BLaER1 treated with 17β-estradiol and CSF1 and Interleukin-3, amounts not matched to agents 10 nM and 100 nM (cell line): ENCODE measurements around the gene DDX42.

Experiments used
- H3K27ac ChIP-seq, 11 experiments: shearing (Covaris generic); formaldehyde crosslinking; 2 replicates each; pipeline ENCODE4 v1.8.1; 2022
- H3K27me3 ChIP-seq, 11 experiments: shearing (Covaris generic); formaldehyde crosslinking; 2 replicates each; pipeline ENCODE4 v1.8.1; 2022
- H3K36me3 ChIP-seq, 11 experiments: shearing (Covaris generic); formaldehyde crosslinking; 2 replicates each; pipeline ENCODE4 v1.8.1; 2022
- H3K4me1 ChIP-seq, 10 experiments: shearing (Covaris generic); formaldehyde crosslinking; 2 replicates each; pipeline ENCODE4 v1.8.1; 2022
- H3K4me2 ChIP-seq, 11 experiments: shearing (Covaris generic); formaldehyde crosslinking; 2 replicates each; pipeline ENCODE4 v1.8.1; 2022
- H3K4me3 ChIP-seq, 10 experiments: shearing (Covaris generic); formaldehyde crosslinking; 2 replicates each; pipeline ENCODE4 v1.8.1; 2022
- H3K9ac ChIP-seq, 11 experiments: shearing (Covaris generic); formaldehyde crosslinking; 2 replicates each; pipeline ENCODE4 v1.8.1; 2022
- H3K9me3 ChIP-seq, 11 experiments: shearing (Covaris generic); formaldehyde crosslinking; replicated peaks in 1 of 11; 2 replicates each; pipeline ENCODE4 v1.8.1; 2022
- H4K20me1 ChIP-seq, 11 experiments: shearing (Covaris generic); formaldehyde crosslinking; 2 replicates each; pipeline ENCODE4 v1.8.1; 2022
- Cebpa-rat ChIP-seq, 11 experiments: shearing (Covaris generic); IDR thresholded peaks; 2 replicates each; pipeline ENCODE4 v1.8.1; 2022

The DDX42 gene

DNA sequence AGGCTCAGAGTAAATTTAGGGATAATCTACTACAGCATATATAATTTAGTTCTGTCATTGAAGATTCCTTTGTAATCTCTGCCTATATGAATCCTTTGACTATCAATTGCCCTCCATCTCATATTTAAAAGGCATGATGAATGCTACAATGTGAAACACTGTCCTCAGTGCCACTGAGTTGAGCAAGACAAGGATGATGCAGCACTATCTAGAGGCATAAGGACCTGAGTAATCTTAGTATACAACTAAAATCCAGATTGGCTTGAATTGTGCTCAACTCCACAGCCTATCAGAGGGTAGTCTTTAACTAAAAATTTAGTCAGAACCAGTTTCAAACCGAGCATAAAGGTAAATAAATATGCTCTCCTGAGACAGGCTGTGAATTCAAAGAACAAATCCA is 20.8 kb upstream of the DDX42 start:
- Histone ChIP-seq H3K4me2 (peak overlapping the region in 3 of 11 experiments; percentile 30 to 78 (median 35); a peak in 5 of 22 replicates), H3K36me3 (peaks cover 80 to 100% (median 96%) of the 10 kb centered on the region in 11 experiments), H3K9ac (peak overlapping the region in 2 of 11 experiments; percentile 19 to 28; a peak in 1 of 22 replicates), H3K9me3 (no peaks in the 10 kb centered on the region), H3K27me3 (no peaks in the 10 kb centered on the region), H3K27ac (peak overlapping the region in 5 of 11 experiments; percentile 13 to 71 (median 42); a peak in 7 of 22 replicates), H3K4me3 (no peak overlapping the region), H4K20me1 (0 out of 22 replicates have a peak, but pooled peaks cover 0 to 10% (median 0%) of the 10 kb centered on the region in 11 experiments), H3K4me1 (peaks cover 11 to 47% (median 28%) of the 10 kb centered on the region in 10 experiments)
- no peak for TF ChIP-seq Cebpa-rat (IDR thresholded peaks at IDR 0.05)

DNA sequence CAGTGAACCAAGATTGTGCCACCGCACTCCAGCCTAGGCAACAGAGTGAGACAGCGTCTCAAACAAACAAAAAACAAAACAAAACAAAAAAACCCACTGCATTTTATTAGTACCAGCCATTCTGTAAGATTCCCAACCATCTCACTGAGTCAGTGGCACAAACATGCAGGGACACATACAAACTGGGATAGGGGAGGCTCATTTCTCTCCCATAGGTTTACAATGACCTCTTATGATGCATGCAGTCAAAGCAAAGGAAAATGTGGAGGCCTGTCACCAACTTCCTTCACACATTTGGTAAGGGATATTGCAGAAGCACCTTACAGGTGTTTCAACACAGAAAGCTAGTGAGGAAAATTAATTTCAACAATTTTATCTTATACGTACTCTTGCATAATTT is 19.9 kb upstream of the DDX42 start:
- no peaks in the 10 kb centered on the region for H3K27me3 ChIP-seq
- H3K4me3 ChIP-seq, result no peak overlapping the region
- peak overlapping the region in 2 of 11 experiments; percentile 35 to 78; a peak in 3 of 22 replicates for H3K4me2 ChIP-seq
- 0 out of 22 replicates have a peak, but pooled peaks cover 0 to 9% (median 0%) of the 10 kb centered on the region in 11 experiments for H4K20me1 ChIP-seq
- peaks cover 84 to 100% (median 96%) of the 10 kb centered on the region in 11 experiments for H3K36me3 ChIP-seq
- TF ChIP-seq Cebpa-rat (IDR thresholded peaks at IDR 0.05), result no peak
- H3K27ac ChIP-seq, result peak overlapping the region in 1 of 11 experiments; percentile 25; a peak in 1 of 22 replicates
- H3K9ac ChIP-seq, result no peak overlapping the region
- no peaks in the 10 kb centered on the region for H3K9me3 ChIP-seq
- peaks cover 11 to 48% (median 28%) of the 10 kb centered on the region in 10 experiments for H3K4me1 ChIP-seq

GRCh38 chr17:63758428-63758827 is 15.5 kb upstream of the DDX42 start:
- Histone ChIP-seq H3K27me3 (no peaks in the 10 kb centered on the region), H3K4me1 (peaks cover 30 to 57% (median 39%) of the 10 kb centered on the region in 10 experiments), H4K20me1 (peaks cover 0 to 41% (median 5%) of the 10 kb centered on the region in 11 experiments; a peak in 7 of 22 replicates), H3K9ac (no peak overlapping the region; a peak in 1 of 22 replicates), H3K9me3 (no peaks in the 10 kb centered on the region), H3K27ac (no peak overlapping the region), H3K4me3 (no peak overlapping the region), H3K36me3 (peaks cover 75 to 94% (median 87%) of the 10 kb centered on the region in 11 experiments), H3K4me2 (peak overlapping the region in 1 of 11 experiments; percentile 62; a peak in 1 of 22 replicates)
- TF ChIP-seq Cebpa-rat (IDR thresholded peaks at IDR 0.05), result no peak

GRCh38 chr17:63760771-63761539 is 13.0 kb upstream of the DDX42 start:
- Histone ChIP-seq H4K20me1 (peaks cover 0 to 57% (median 19%) of the 10 kb centered on the region in 11 experiments; a peak in 10 of 22 replicates), H3K9ac (peak overlapping the region in 9 of 11 experiments; percentile 11 to 60 (median 43); a peak in 15 of 22 replicates), H3K27me3 (no peaks in the 10 kb centered on the region), H3K4me3 (no peak overlapping the region), H3K36me3 (peaks cover 75 to 94% (median 87%) of the 10 kb centered on the region in 11 experiments), H3K4me2 (peak overlapping the region; percentile 48 to 89 (median 62)), H3K27ac (peak overlapping the region; percentile 1 to 78 (median 65); a peak in 21 of 22 replicates), H3K9me3 (no peaks in the 10 kb centered on the region), H3K4me1 (peaks cover 30 to 52% (median 37%) of the 10 kb centered on the region in 10 experiments)
- no peak for TF ChIP-seq Cebpa-rat (IDR thresholded peaks at IDR 0.05)

DNA sequence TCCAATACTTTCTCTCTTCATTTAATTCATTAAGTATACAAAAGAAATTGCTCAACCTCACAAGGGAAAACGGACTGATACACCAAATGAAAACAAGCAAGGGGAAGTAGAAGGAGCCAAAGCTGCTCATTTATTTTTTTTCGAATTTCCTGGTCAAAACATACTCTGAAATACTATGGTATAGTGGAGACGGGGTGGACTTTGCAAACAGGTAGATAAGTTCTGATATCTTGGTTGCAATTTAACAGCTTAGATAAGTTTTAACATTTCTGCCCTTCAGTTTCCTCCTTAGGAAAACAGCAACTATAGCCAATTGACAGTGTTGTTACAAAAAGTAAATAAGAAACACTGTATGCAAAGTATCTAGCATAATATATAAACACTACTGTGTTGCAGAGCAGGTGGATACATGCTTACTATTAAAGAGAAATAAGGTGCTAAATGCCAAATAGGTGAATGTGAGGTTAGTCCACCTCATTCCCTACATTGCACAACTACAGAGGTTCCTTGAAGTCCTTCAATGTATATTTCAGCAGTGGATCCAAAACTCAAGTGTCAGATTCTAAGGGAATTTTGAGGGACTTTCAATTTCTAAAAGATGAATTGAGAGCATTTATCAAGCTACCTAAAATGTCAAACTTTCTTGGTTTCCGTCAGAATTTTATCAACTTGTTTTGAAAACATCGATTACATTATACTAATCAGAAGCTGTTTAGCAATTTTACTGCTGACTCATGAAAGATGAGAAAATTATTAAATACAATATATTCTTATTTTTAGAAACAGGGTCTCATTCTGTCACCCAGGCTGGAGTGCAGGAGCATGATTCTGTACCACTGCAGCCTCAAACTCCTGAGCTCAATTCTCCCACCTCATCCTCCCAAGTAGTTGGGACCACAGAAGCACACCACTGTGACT is 11.6 kb upstream of the DDX42 start:
- H3K27ac ChIP-seq, result peak overlapping the region in 10 of 11 experiments; percentile 32 to 78 (median 67); a peak in 19 of 22 replicates
- peak overlapping the region; percentile 48 to 89 (median 62); a peak in 21 of 22 replicates for H3K4me2 ChIP-seq
- peaks cover 1 to 63% (median 33%) of the 10 kb centered on the region in 11 experiments; a peak in 18 of 22 replicates for H4K20me1 ChIP-seq
- H3K4me3 ChIP-seq, result no peak overlapping the region
- peak overlapping the region in 10 of 11 experiments; percentile 4 to 60 (median 39); a peak in 12 of 22 replicates for H3K9ac ChIP-seq
- no peaks in the 10 kb centered on the region for H3K9me3 ChIP-seq
- peaks cover 61 to 94% (median 85%) of the 10 kb centered on the region in 11 experiments for H3K36me3 ChIP-seq
- no peaks in the 10 kb centered on the region for H3K27me3 ChIP-seq
- no peak for TF ChIP-seq Cebpa-rat (IDR thresholded peaks at IDR 0.05)
- peaks cover 30 to 44% (median 35%) of the 10 kb centered on the region in 10 experiments for H3K4me1 ChIP-seq

- Histone ChIP-seq H3K36me3 (peaks cover 55 to 97% (median 87%) of the 10 kb centered on the region in 11 experiments), H3K27ac (no peak overlapping the region), H4K20me1 (peaks cover 16 to 86% (median 56%) of the 10 kb centered on the region in 11 experiments; a peak in 19 of 22 replicates), H3K9me3 (no peaks in the 10 kb centered on the region), H3K4me2 (no peak overlapping the region), H3K9ac (no peak overlapping the region), H3K4me3 (no peak overlapping the region), H3K27me3 (no peaks in the 10 kb centered on the region), H3K4me1 (peaks cover 30 to 35% (median 33%) of the 10 kb centered on the region in 10 experiments)
- TF ChIP-seq Cebpa-rat (IDR thresholded peaks at IDR 0.05), result no peak
Measured at GRCh38 chr17:63764716-63765115, 9.3 kb upstream of the DDX42 start.

DNA sequence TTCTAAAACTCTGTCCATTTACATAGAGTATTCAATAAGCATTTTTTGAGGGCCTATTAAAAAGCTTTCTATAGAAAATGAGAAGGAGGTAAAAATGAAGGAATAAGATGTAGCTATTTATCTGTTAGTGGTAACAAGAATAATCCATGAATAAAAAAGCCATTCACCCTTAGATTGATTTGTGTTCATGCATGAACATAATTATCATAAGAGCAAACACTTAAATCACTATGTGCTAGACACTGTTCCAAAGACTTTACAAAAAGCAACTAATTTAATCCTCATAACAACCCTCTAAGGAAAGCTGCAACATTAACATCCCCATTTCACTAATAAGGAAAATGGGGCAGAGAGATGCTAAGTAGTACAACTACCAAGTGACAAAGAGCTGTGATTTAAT is 7.2 kb upstream of the DDX42 start:
- H3K4me2 ChIP-seq, result no peak overlapping the region
- H3K27me3 ChIP-seq, result no peaks in the 10 kb centered on the region
- H3K4me1 ChIP-seq, result peaks cover 22 to 36% (median 31%) of the 10 kb centered on the region in 10 experiments
- no peak for TF ChIP-seq Cebpa-rat (IDR thresholded peaks at IDR 0.05)
- peaks cover 46 to 97% (median 83%) of the 10 kb centered on the region in 11 experiments for H3K36me3 ChIP-seq
- H3K4me3 ChIP-seq, result no peak overlapping the region
- H3K27ac ChIP-seq, result no peak overlapping the region
- no peaks in the 10 kb centered on the region for H3K9me3 ChIP-seq
- H3K9ac ChIP-seq, result no peak overlapping the region
- peaks cover 16 to 89% (median 73%) of the 10 kb centered on the region in 11 experiments; a peak in 19 of 22 replicates for H4K20me1 ChIP-seq

DNA sequence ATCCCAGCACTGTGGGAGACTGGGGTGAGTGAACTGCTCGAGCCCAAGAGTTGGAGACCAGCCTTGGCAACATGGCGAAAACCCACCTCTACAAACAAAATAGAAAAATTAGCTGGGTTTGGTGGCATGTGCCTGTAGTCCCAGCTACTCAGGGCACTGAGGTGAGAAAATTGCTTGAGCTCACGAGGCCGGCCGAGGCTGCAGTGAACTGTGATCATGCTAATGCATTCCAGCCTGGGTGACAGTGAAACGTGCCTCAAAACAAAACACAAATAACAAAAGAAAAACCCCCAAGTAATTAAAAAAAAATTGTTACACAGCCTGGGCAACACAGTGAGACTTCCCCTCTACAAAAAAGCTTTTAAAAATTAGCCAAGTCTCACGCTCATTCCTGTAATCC is 5.5 kb upstream of the DDX42 start:
- no peaks in the 10 kb centered on the region for H3K27me3 ChIP-seq
- no peak for TF ChIP-seq Cebpa-rat (IDR thresholded peaks at IDR 0.05)
- peaks cover 17 to 28% (median 24%) of the 10 kb centered on the region in 10 experiments for H3K4me1 ChIP-seq
- H3K36me3 ChIP-seq, result peaks cover 36 to 84% (median 72%) of the 10 kb centered on the region in 11 experiments
- H3K27ac ChIP-seq, result no peak overlapping the region
- H3K9me3 ChIP-seq, result no peaks in the 10 kb centered on the region
- H4K20me1 ChIP-seq, result peaks cover 16 to 85% (median 73%) of the 10 kb centered on the region in 11 experiments; a peak in 19 of 22 replicates
- H3K4me2 ChIP-seq, result no peak overlapping the region
- no peak overlapping the region; a peak in 1 of 22 replicates for H3K9ac ChIP-seq
- no peak overlapping the region for H3K4me3 ChIP-seq
